GM19438 (cell line): ENCODE results near the gene MANF.
"Not testable (repeated sequence)": the region's sequence is repeated elsewhere in the genome, so short reads cannot be mapped to it uniquely, and the experiment has no call there.

Experiments used
- ATAC-seq: cut with Tn5 transposase; IDR thresholded peaks from one replicate; pipeline ENCODE4 v1.9.1; 2021; ENCODE audit warnings: low read depth; ENCODE audit not compliant: unreplicated experiment

MANF gene

DNA sequence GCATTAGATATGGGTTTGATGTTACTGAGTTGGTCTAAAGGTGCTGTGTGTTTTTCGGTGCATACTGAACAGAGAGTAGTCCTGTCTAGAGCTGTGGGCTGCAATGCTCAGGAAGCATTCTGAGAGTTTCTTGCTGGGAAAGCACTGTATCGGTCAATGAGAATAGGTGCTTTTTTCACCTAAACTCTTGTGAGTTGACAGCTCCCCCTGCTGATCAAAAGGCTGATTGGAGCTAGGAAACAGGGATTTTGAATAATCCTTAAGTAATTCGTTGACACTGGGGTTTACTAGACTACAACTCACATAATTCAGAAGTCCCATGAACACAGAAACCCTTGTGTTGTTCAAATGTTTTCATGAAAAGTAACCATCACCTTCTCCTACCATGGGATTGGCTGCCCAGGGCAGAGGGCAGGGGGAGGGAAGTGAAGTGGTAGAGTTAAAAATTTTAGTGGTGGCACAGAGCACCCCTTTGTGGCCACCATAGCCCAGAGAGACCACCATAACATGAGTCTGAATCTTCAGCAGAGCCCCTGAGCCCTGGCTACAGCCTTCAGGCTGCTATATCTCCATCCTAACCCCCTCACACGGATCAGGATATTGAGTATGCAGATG lies 13.0 kb upstream of the MANF start:
- ATAC-seq, result no peak

DNA sequence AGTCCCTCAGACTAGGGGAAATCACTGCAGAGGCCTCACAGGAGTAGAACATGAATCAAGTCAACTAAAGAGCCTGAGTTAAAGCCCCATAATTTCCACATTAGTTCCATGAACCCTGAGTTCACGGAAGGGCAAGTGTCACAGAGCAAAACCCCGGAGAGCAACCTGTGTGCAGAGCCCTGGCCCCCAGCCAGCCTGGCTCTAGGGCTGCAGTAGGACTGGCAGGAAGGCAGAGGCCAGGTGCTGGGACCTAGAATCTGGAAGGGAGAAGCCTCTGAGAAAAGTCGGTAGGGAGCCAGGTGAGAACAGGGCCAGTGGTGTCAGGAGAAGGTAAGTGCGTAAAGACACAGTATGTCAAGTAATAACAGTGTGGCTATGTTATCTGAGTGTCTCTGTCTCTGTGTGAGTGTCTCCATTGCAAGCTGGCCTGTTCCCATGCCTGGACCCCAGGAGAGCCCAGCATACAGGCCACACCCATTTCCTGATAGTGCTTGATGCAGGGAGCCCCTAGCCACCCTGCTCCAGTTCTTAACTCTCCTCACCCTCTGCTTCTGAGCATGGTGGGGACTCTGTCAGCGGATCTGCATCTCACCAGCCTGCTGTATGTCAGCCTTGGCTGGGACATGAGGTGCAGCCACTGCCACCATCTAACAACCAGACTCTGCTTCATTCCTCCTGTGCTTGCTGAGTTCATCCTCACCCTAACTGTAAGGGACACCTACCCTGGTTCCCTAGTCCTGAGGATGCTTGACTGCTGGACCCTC lies 11.3 kb upstream of the MANF start:
- ATAC-seq, result no peak

GRCh38 chr3:51374456-51374855 lies 10.6 kb upstream of the MANF start:
- ATAC-seq, result no peak

DNA sequence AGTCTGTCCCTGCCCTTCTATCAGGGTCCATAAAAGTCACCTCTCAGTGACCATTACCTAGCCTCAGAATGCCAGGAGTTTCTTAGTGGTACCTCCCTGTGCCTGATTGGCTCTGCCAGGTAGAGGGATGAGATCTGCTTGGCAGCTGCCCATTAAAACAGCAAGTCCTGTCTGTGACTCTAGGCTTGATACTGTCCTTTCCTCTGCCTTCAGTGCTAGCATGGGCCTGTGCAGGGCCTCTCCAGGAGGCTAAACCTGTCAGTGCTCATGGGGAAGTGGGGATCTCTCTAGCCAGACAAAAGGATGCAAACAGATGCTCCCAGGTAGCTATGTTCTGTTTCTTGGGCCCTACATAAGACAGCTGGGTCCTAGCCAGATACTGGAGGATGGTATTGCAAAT lies 10.0 kb upstream of the MANF start:
- no peak for ATAC-seq

GRCh38 chr3:51375571-51375970 lies 9.5 kb upstream of the MANF start:
- ATAC-seq, result no peak

DNA sequence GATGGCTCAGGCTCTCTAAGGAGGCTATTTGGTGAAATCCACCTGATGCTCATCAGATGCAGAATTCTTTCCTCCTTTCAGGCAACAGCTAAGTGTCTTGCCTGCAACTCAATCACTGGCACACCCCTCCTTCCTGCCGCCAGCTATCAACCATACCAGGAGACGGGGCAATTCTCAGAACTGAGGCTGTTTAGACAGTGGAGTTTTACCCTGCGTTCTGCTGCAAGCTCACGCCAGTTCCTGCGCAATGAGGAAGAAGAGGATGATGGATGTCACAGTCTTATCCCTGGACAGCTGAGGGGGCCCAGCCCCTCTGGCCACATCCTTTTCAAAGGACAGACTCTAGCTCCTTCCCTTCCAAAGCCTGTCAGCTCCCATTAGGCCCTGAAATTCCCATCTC lies 7.0 kb upstream of the MANF start:
- ATAC-seq, result no peak

GRCh38 chr3:51378726-51379125 lies 6.4 kb upstream of the MANF start:
- ATAC-seq, result no peak

- ATAC-seq, result no peak
Measured at GRCh38 chr3:51379301-51379700, 5.8 kb upstream of the MANF start.

DNA sequence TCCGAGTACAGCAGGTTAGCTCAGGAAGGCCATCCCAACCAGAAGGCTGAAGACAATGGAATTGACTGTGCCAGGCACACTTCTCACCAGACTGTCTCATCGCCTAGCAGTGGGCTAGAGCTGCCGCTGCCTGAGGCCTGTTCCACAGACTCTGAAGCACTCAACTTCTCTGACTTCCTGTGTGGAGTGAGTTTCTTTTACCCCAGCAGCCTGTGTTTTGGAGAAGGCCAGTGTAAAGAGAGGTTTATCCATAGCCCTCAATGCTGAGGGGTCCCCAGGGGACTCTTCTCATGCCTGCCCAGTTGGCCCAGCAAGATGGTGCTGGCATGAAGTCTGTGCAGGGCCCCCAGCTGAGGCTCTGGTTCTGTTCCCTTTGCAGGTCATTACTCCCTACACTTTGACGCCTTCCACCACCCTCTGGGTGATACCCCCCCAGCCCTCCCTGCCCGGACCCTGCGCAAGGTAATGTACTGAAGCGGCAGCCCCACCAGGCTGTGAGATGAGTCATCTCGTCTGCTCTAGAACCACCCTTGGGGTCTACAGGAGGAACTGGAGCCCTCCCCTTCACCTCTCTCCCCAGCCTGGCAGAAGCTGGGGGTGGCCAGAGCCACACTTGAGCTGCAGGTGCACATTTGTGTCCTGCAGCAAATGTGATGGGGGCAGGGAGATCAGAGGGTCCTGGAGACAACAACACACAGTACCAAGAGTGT lies 5.2 kb upstream of the MANF start:
- ATAC-seq, result no peak

DNA sequence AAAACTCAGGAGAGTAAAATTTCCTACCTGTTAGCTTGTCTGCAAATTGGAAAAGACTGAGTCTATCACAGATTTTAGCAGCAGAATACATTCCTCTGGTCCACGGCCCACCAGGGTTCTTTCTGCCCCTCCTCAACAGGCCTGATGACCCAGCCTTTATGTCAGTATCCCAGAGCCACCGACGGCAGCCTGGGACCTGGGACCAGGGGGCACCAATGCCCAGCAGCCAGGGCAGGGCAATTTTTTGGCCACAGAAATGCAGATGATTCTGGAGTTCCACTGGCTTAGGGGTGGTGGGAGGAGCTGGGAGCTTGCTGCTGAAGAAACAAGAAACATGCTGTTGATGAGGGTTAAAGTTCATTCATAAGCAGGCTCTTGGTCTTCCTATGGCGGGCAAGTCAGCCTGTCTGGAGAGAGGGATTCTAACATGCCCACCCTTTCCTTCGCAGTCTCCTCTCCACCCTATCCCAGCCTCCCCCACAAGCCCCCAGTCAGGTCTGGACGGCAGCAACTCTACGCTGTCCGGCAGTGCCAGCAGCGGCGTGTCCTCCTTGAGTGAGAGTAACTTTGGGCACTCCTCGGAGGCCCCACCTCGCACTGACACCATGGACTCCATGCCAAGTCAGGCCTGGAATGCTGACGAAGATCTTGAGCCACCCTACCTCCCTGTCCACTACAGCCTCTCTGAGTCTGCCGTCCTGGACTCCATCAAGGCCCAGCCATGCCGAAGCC lies 4.3 kb upstream of the MANF start:
- ATAC-seq, result no peak

GRCh38 chr3:51381333-51381705 lies 3.8 kb upstream of the MANF start:
- no peak for ATAC-seq

GRCh38 chr3:51382076-51382745 lies 2.9 kb upstream of the MANF start:
- ATAC-seq, result no peak

DNA sequence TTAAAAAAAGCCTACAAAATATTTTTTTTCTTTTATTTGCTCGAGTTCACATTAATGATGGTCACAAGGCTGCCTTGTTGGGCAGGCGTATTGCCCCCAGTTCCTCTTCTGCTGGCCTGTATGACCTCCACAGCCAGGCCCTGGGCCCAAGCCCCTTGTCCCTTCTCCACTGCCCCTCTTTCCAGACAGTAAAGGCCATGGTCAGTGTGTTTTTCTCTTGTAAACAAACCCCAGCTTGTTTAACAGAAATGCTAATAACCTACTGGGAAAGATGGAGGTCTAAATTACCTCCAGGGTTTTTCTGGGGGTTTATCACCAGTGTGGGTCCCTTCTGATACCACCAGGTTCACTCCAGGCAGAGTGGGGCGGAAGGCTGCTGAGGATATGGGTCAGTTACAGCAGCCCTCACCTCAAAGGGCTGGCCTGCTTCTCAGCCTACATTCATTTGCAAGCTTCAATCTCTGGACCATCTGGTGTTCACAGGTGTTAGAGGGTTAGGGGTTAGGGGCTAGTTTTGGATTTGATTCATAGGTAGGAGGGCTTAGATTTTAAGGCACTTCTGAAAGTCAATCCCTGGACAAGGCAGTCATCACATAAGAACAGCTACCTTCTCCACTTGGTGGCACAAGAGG lies 2.0 kb upstream of the MANF start:
- ATAC-seq, result no peak

- peak; percentile 26 for ATAC-seq
Measured at GRCh38 chr3:51384055-51384725, 901 bp upstream of the MANF start.

GRCh38 chr3:51385621-51386091 lies 565 bp downstream of the MANF start:
- no peak for ATAC-seq

DNA sequence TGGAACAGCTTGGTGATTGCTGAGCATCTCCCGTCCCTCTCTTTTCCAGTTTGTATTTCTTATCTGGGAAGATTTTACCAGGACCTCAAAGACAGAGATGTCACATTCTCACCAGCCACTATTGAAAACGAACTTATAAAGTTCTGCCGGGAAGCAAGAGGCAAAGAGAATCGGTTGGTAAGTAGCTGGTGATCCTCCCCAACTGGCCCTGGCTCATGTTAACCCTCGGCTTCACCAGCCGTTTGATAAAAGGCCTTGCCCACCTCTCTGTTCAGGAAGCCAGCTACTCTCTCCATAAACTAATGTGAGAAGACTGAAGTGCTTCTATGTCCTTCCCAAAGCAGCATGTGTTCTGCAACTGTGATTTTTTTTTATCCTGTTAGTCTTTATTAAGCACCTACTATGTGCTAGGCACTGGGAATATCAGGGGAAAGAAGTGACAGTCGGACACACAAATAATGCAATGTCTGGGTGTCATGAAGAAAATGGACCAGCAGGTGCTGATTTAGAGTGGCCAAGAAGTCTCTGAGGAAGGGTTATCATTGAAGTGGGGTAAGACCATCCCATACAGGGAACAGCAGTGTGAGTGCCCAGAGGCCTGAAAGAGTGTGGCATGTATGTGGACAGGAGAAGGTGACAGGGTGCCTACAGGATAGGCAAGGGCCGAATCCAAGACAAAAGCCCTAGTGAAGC lies 1.2 kb downstream of the MANF start:
- ATAC-seq, result no peak

DNA sequence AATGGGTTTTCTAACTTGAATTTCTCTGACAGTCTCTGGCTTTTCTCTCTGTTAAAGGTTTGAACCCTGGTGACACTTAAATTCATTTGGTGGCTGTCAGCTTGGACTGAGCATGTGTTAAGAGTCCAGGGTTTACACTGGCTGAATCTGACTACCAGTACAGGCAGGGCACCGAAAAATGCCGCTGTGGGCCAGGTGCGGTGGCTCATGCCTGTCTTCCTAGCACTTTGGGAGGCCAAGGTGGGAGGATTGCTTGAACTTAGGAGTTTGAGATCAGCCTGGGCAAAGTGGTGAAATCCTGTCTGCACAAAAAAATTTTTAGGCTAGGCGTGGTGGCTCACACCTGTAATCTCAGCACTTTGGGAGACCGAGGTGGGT lies 1.8 kb downstream of the MANF start:
- no peak for ATAC-seq

DNA sequence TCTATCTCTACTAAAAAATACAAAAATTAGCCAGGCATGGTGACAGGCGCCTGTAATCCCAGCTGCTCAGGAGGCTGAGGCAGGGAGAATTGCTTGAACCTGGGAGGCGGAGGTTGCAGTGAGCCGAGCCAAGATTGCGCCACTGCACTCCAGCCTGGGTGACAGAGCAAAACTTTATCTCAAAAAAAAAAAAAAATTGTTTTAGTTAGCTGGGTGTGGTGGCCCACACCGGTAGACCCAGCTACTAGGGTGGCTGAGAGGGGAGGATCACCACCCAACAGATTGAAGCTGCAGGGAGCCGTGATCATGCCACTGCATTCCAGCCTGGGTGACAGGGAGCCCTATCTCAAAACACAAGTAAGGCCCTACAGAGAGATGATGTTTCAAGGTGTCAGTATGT lies 2.2 kb downstream of the MANF start:
- not testable (repeated sequence) for ATAC-seq
